ENCODE results near the gene LPAR5.

- TF ChIP-seq EP300 (IDR thresholded peaks at IDR 0.05) (no peak), CTCF (IDR thresholded peaks at IDR 0.05) (no peak)
These were observed 8.1 kb downstream of the LPAR5 start for GRCh38 chr12:6627616-6628015.
